ENCODE measurements around the gene SH3BGRL2.

GRCh38 chr6:79621579-79621978 is 9.6 kb upstream of the SH3BGRL2 start:
- no peak for TF ChIP-seq SUZ12 (IDR thresholded peaks at IDR 0.05)
- no peak for TF ChIP-seq ARNT (IDR thresholded peaks at IDR 0.05)
- no peak for TF ChIP-seq ZNF384 (IDR thresholded peaks at IDR 0.05)
- TF ChIP-seq CTBP1 (IDR thresholded peaks at IDR 0.05; ENCODE audit: borderline replicate concordance): no peak
- no peak for TF ChIP-seq TARDBP (IDR thresholded peaks at IDR 0.05)
